Common myeloid progenitor, CD34-positive (primary cell): ENCODE results near the gene ZDHHC3.

ENCODE experiments used
- CTCF ChIA-PET: fragments of 350-600 bp; sonication (Branson Sonifier 250); formaldehyde crosslinking; loops from one replicate; lab custom pipeline; 2021; ENCODE audit warnings: antibody characterized with exemption; lab: Charles Lee
- POLR2A ChIA-PET: fragments of 350-600 bp; sonication (Branson Sonifier 250); formaldehyde crosslinking; loops from one replicate; lab custom pipeline; 2021; ENCODE audit warnings: antibody characterized with exemption; lab: Charles Lee
- DNase-seq, 3 donors: peaks; one replicate each; pipeline versions ENCODE4 v3.0.0 to v3.0.0-alpha.2; 2013
- H3K27ac ChIP-seq, 2 experiments: 1 replicate in 1 of 2; 2 replicates in 1 of 2; pipeline ENCODE4 v1.7.0; 2013; ENCODE audit warnings: inconsistent platforms in 2 of 2, low read length in 2 of 2, mild to moderate bottlenecking in 2 of 2, low read depth in 1 of 2, moderate library complexity in 1 of 2; ENCODE audit not compliant: severe bottlenecking in 2 of 2, insufficient read depth in 1 of 2, poor library complexity in 1 of 2
- H3K27me3 ChIP-seq, 5 experiments: replicated peaks in 2 of 5; 1 replicate in 3 of 5; 2 replicates in 2 of 5; pipeline versions ENCODE4 v1.6.1 to v1.7.0; 2013; ENCODE audit warnings: low read length in 4 of 5, mild to moderate bottlenecking in 2 of 5, moderate library complexity in 2 of 5, inconsistent platforms in 1 of 5; ENCODE audit not compliant: insufficient read depth in 5 of 5, control insufficient read depth in 4 of 5
- H3K36me3 ChIP-seq, 4 experiments: 1 replicate in 2 of 4; 2 replicates in 2 of 4; pipeline versions ENCODE4 v1.6.1 to v1.7.0; 2013; ENCODE audit warnings: low read length in 3 of 4, control low read depth in 1 of 4, mild to moderate bottlenecking in 1 of 4; ENCODE audit not compliant: control insufficient read depth in 4 of 4, insufficient read depth in 4 of 4
- H3K4me1 ChIP-seq, 4 experiments: 1 replicate in 3 of 4; 2 replicates in 1 of 4; pipeline versions ENCODE4 v1.6.1 to v1.7.1; 2013; ENCODE audit warnings: low read length in 3 of 4, mild to moderate bottlenecking in 3 of 4, control low read depth in 1 of 4, inconsistent platforms in 1 of 4, moderate library complexity in 1 of 4; ENCODE audit not compliant: control insufficient read depth in 4 of 4, insufficient read depth in 4 of 4; ENCODE audit errors: control extremely low read depth in 1 of 4
- H3K4me3 ChIP-seq, 7 experiments: 1 replicate in 4 of 7; 2 replicates in 3 of 7; pipeline versions ENCODE4 v1.5.1 to v1.7.0; 2013; ENCODE audit warnings: mild to moderate bottlenecking in 7 of 7, low read length in 6 of 7, moderate library complexity in 6 of 7, inconsistent platforms in 2 of 7, low read depth in 2 of 7, control low read depth in 1 of 7; ENCODE audit not compliant: insufficient read depth in 4 of 7, control insufficient read depth in 1 of 7; ENCODE audit errors: extremely low read depth in 1 of 7
- H3K9me3 ChIP-seq, 5 experiments: 1 replicate in 4 of 5; 2 replicates in 1 of 5; pipeline versions ENCODE4 v1.6.1 to v1.7.1; 2013; ENCODE audit warnings: low read length in 4 of 5, mild to moderate bottlenecking in 2 of 5, inconsistent platforms in 1 of 5, low read depth in 1 of 5, moderate library complexity in 1 of 5; ENCODE audit not compliant: control insufficient read depth in 4 of 5, insufficient read depth in 2 of 5; ENCODE audit errors: control extremely low read depth in 1 of 5
- WGBS: methylation state at CpG from one replicate; pipeline ENCODE4 v1.1.5; 2013; ENCODE audit not compliant: insufficient coverage; 5-methylcytosine and 5-hydroxymethylcytosine counted together

The ZDHHC3 gene

DNA sequence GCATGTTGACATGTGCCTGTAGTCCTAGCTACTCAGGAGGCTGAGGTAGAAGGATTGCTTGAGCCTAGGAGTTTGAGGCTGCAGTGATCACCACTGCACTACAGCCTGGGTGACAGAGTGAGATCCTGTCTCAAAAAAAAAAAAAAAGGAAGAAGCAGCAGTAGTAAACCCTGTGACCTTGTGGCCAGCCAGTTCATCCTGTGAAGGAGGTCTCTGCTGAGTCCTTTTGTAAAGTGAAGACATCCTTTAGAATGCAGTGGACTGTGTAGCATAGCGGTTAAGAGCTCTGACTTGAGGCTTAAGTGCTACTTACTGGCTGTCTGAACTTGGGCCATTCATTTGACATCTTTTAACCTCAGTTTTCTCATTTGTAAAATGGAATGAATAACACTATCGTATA is 8.4 kb upstream of the ZDHHC3 start:
- ChIA-PET CTCF (interaction anchor here (0.6 to 1.4 kb wide), 6 partner anchors 9 to 524 kb away, joined by 3 to 5 read pairs (median 3); no protein-coding TSS in a partner anchor), POLR2A (no interaction called here)
- WGBS, result no CpG with 5 or more reads among the region's 2 CpGs
- H3K4me1 ChIP-seq, result peaks cover 4 to 33% (median 22%) of the 10 kb centered on the region in 4 experiments
- no peak overlapping the region for H3K27ac ChIP-seq
- DNase-seq, result no peak
- peaks cover 3 to 18% (median 6%) of the 10 kb centered on the region in 4 experiments for H3K36me3 ChIP-seq
- no peaks in the 10 kb centered on the region for H3K27me3 ChIP-seq
- H3K9me3 ChIP-seq, result no peaks in the 10 kb centered on the region
- H3K4me3 ChIP-seq, result no peak overlapping the region

DNA sequence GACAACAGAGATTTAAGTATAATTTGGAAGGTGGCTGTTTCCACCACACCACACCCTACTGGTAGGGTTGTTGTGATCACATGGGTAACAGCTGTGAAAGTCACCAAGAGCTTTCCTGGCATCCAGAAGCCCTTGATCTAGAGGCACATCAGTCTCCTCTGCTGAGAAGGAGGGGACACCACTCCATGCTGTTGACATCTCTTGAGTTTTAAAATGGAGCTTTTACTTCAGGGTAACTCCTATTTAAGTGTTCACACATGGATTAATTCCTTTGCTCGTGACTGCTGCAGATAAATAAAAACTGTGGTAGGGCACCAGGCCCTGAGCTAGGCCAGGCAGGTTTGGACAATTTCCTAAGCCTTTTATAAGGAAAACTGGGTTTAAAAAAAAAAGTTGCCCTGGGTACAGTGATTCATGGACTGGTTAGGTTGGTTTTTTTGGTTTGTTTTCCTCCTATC is 7.5 kb upstream of the ZDHHC3 start:
- H3K27ac ChIP-seq, result no peak overlapping the region
- peaks cover 0 to 13% (median 3%) of the 10 kb centered on the region in 4 experiments for H3K36me3 ChIP-seq
- 100% methylated on average over 1 of the region's 1 CpG for WGBS
- CTCF ChIA-PET, result interaction anchor here (0.6 to 2.5 kb wide), 3 partner anchors 9 to 28 kb away, joined by 3 to 9 read pairs (median 3); no protein-coding TSS in a partner anchor
- no peaks in the 10 kb centered on the region for H3K9me3 ChIP-seq
- DNase-seq, result no peak
- peaks cover 4 to 35% (median 23%) of the 10 kb centered on the region in 4 experiments for H3K4me1 ChIP-seq
- POLR2A ChIA-PET, result no interaction called here
- no peaks in the 10 kb centered on the region for H3K27me3 ChIP-seq
- no peak overlapping the region for H3K4me3 ChIP-seq

DNA sequence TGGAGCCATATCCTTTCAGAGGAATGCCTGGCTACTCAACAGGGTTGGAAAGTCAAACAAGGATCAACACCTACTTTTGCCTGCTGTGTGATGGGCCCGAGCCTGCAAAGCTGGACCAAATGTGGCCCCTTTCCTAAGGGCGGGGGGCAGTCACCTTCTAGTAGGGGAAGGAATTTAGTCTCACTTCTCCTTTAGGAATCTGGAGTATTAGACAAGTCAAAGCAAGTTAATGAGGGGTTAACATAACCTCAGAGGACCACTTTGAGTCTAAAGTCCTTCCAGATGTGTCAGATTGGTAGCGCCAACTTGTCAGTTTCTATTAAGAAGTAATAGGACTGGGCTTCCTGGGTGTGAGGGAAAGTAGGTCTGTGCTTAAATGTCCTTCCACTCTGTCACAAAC is 6.8 kb upstream of the ZDHHC3 start:
- CTCF ChIA-PET, result interaction anchor here (0.6 to 2.5 kb wide), 3 partner anchors 10 to 29 kb away, joined by 3 to 9 read pairs (median 3); no protein-coding TSS in a partner anchor
- DNase-seq, result no peak
- H3K27ac ChIP-seq, result no peak overlapping the region
- POLR2A ChIA-PET, result no interaction called here
- peaks cover 6 to 35% (median 21%) of the 10 kb centered on the region in 4 experiments for H3K4me1 ChIP-seq
- H3K27me3 ChIP-seq, result no peaks in the 10 kb centered on the region
- H3K4me3 ChIP-seq, result no peak overlapping the region
- no peaks in the 10 kb centered on the region for H3K9me3 ChIP-seq
- 91% methylated on average over 3 of the region's 3 CpGs for WGBS
- H3K36me3 ChIP-seq, result peaks cover 0 to 13% (median 3%) of the 10 kb centered on the region in 4 experiments

DNA sequence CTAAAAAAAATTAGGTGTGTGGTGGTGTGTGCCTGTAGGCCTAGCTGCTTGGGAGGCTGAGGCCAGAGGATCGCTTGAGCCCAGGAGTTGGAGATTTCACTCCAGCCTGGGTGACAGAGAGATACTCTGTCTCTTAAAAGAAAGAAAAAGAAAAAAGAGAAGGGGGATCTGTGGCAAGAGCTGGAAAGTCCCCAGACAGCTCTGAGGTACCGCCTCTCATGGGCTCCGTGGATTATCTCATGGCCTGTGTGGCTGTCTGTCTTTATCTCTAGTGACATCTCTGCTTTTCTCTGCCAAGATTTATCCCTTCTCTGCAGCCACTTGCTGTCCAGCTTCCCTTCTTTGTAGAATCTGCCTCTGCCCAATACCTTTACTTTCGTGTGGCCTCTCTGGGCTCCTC is 5.8 kb upstream of the ZDHHC3 start:
- 64% methylated on average over 3 of the region's 4 CpGs for WGBS
- ChIA-PET POLR2A (interaction anchor here (0.5 kb wide), 1 partner anchor 74 kb away, joined by 5 read pairs; no protein-coding TSS in a partner anchor), CTCF (interaction anchor here (2.5 kb wide), 1 partner anchor 11 kb away, joined by 9 read pairs; no protein-coding TSS in a partner anchor)

DNA sequence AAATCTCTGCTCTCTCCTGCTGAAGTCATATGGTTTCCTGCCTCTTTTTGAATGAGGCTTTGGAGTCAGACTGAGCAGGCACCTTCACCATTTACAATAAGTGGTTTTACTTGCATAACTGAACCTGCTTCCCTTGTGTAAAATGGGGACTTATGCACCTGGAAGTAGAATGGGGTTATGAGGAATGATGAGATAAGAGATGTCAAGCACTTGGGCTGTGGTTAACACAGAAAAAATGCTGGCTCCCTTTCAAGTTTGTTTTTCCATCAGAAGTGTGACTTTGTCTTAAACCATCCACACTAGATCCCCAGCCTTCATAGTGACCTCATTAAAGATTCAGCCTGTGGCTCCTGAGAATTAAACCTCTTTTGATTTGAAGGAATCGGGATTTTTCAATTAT is 5.2 kb upstream of the ZDHHC3 start:
- H3K4me3 ChIP-seq, result no peak overlapping the region
- peaks cover 0 to 13% (median 3%) of the 10 kb centered on the region in 4 experiments for H3K36me3 ChIP-seq
- no peak overlapping the region for H3K27ac ChIP-seq
- DNase-seq, result peak in 1 of 3 donors; percentile 22
- H3K27me3 ChIP-seq, result no peaks in the 10 kb centered on the region
- peaks cover 13 to 44% (median 29%) of the 10 kb centered on the region in 4 experiments for H3K4me1 ChIP-seq
- no peaks in the 10 kb centered on the region for H3K9me3 ChIP-seq
- WGBS, result no CpG with 5 or more reads among the region's 1 CpG
- CTCF ChIA-PET, result interaction anchor here (1.2 to 2.5 kb wide), 2 partner anchors 11 to 55 kb away, joined by 5 to 9 read pairs; no protein-coding TSS in a partner anchor
- POLR2A ChIA-PET, result no interaction called here

More for the DNA sequence above, 5.8 kb upstream of the ZDHHC3 start:
- H3K27me3 ChIP-seq, result no peaks in the 10 kb centered on the region
- no peak overlapping the region for H3K27ac ChIP-seq
- H3K4me3 ChIP-seq, result no peak overlapping the region
- H3K9me3 ChIP-seq, result no peaks in the 10 kb centered on the region
- H3K4me1 ChIP-seq, result peaks cover 13 to 41% (median 28%) of the 10 kb centered on the region in 4 experiments
- peaks cover 0 to 13% (median 3%) of the 10 kb centered on the region in 4 experiments for H3K36me3 ChIP-seq
- peak in 2 of 3 donors; percentile 61 to 65 for DNase-seq

DNA sequence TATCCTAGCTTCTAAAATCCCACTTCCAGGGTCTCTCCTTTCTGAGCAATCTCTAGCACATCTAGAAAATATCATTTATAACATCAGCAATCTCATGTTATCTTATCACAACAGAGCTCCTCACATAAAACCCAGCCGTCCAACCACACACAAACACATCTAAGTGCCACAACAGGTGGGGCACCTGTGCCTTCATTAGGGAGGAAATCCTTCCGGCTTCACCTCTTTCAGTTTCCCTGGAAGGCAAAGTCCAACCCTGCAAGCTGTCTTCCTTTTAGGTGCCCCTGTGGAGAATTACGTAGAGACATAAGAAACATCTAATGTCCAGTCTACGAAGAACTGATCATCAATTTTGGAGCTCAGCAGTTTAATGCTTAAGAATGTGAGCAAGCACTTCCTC is 1.6 kb downstream of the ZDHHC3 start:
- 93% methylated on average over 2 of the region's 4 CpGs for WGBS
- Histone ChIP-seq H3K27me3 (no peaks in the 10 kb centered on the region), H3K9me3 (no peaks in the 10 kb centered on the region), H3K36me3 (peaks cover 0 to 13% (median 3%) of the 10 kb centered on the region in 4 experiments), H3K4me1 (peaks cover 13 to 36% (median 23%) of the 10 kb centered on the region in 4 experiments), H3K4me3 (peak overlapping the region in 5 of 7 experiments; percentile 91 to 98 (median 96)), H3K27ac (no peak overlapping the region)
- CTCF ChIA-PET, result interaction anchor here (0.7 to 1.1 kb wide), 2 partner anchors 11 to 19 kb away, joined by 3 read pairs; no protein-coding TSS in a partner anchor
- DNase-seq, result no peak
- POLR2A ChIA-PET, result no interaction called here

DNA sequence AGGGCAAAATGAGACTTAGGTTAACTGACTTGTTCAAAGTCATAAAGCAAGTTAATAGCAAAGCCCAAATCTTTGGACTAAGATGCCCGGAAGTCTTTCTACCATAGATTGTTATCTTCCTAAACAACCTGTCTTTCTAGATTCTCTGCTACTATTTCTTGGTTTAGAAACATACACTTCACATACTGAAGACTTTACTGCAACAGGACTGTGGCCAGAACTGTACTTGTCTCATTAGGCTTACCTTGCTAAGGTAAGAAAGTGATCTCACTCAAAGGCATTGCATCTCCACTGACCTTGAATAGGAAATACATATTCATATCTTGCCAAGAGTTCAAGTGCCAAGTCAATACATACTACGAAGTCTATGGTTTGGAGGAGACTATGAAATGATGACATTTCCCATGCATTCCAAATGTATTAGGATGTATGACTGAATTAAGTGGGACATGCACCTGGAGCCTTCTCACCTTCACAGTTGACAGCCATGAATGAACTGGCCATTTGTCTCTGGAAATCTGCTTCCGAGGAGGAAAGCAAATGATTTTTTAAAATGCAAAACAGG is 5.0 kb downstream of the ZDHHC3 start:
- no peak for DNase-seq
- no peaks in the 10 kb centered on the region for H3K9me3 ChIP-seq
- peaks cover 0 to 13% (median 3%) of the 10 kb centered on the region in 4 experiments for H3K36me3 ChIP-seq
- 100% methylated on average over 3 of the region's 3 CpGs for WGBS
- no peak overlapping the region for H3K27ac ChIP-seq
- no peaks in the 10 kb centered on the region for H3K27me3 ChIP-seq
- H3K4me1 ChIP-seq, result peaks cover 13 to 56% (median 31%) of the 10 kb centered on the region in 4 experiments
- POLR2A ChIA-PET, result no interaction called here
- no peak overlapping the region for H3K4me3 ChIP-seq
- CTCF ChIA-PET, result interaction anchor here (1.4 kb wide), 1 partner anchor 65 kb away, joined by 3 read pairs; no protein-coding TSS in a partner anchor
